NCI-H2029 (cell line): ENCODE results near the gene HIGD1A.
"Not testable (repeated sequence)": the region's sequence is repeated elsewhere in the genome, so short reads cannot be mapped to it uniquely, and the experiment has no call there.

Source experiments
- DNase-seq: peaks from one replicate; lab custom pipeline; 2025; lab: John Stamatoyannopoulos, UW

HIGD1A gene

GRCh38 chr3:42829083-42829627 lies 24.9 kb upstream of the HIGD1A start:
- no peak for DNase-seq

DNA sequence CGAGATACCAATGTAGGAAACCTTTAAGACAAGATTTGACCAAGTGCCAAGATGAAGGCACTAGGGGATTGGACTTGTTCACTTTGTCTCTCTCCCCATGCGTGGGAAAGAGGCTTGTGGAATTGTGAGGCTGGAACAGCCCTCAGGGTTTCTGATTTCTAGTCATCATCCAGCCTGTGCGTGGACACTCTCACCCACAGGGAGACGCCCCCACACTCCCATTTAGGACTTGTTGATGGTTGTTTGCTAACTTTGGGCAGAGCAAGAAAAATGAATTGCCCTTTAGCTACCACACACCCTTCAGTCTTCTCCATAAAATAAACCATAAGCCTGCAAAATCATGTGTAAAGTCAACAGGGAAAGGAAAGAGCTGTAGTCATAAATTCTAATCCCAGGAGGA lies 23.4 kb upstream of the HIGD1A start:
- DNase-seq = no peak

DNA sequence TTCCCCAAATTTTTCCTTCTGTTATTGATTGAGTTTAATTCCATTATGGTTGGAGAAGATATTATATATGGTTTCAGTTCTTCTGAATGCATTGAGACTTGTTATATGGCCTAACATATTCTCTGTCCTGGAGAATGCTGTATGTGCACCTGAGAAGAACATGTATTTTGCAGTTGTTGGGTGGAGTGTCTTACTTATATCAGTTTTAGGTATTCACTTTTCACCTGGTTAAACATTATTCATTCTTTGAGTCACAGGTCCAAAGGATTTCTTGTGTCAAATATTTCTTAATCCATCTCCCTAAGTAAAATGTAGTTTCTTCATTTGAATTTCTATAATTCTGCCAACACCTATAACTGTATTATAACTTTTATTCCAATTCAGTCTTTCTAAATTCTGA lies 22.7 kb upstream of the HIGD1A start:
- DNase-seq = no peak

- DNase-seq = no peak
Observed at GRCh38 chr3:42826141-42826540, 21.9 kb upstream of the HIGD1A start.

DNA sequence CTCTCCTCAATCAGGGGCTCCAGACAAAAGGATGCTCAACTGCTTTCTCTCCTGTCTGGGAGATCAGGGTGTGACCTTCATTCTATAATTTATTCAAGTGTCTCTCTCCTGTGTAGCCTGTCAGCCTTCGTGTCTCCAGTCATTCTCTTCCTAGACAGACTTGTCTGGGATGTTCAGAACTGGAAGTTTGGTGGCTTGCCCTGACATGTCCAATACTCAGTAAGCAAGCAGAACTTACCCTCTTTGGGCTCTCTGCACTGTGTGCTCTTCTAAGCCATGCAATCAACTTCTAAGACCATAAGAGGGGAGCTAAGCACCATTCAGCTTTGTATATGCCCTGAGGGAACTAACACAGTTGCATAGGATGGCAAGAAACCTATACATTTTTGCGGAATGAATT lies 19.1 kb upstream of the HIGD1A start:
- no peak for DNase-seq

- DNase-seq = no peak
Observed at GRCh38 chr3:42822828-42823227, 18.5 kb upstream of the HIGD1A start.

GRCh38 chr3:42820746-42821051 lies 16.4 kb upstream of the HIGD1A start:
- no peak for DNase-seq

DNA sequence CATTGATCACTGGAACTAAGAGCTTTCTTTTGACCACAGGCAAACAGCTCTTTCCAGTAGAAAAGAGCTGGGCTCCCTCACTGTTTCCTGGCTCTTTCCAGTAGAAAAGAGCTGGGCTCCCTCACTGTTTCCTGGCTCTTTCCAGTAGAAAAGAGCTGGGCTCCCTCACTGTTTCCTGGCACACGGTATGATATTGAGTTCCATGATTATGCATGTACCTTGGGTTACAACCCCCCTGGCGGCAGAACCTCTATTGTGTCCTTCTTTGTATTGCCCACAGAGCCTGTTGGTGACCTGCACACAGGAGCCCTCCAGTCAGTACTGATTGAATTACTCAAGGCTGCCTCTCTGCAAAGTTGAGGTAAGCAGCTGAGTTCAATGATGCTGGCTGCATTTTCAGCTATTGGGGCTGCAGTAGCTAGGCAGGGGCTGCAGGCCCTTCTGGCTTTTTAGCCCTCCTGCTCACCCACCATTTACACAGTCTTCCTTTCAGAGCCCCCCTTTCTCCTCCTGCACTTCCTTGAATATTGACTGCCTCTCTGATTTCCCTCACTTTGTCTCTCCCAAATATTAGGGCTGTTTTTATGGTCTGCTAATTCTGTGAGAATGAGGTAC lies 15.2 kb upstream of the HIGD1A start:
- peak; percentile 89 for DNase-seq

GRCh38 chr3:42815826-42816225 lies 11.5 kb upstream of the HIGD1A start:
- DNase-seq = no peak

- no peak for DNase-seq
Observed at GRCh38 chr3:42814914-42815507, 10.7 kb upstream of the HIGD1A start.

DNA sequence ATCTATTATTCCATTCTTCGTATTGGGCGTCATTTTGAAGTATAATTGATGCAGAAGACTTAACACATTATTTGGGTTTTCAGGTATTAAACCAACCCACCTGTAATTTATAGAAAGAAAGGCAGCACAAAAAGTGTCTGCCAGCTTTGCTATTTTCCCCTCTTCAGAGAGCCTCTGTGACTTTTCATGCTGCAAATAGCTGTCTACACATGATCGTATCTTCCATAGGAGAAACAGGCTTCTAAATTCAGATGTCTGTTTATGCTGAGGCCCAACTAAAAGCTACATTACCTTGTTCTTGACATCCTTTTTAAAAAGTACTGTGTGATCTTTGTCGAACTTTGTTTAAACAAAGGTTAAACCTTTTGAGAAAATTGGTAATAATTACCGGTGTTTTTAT lies 10.0 kb upstream of the HIGD1A start:
- DNase-seq = no peak

GRCh38 chr3:42811118-42811883 lies 7.0 kb upstream of the HIGD1A start:
- not testable (repeated sequence) for DNase-seq

DNA sequence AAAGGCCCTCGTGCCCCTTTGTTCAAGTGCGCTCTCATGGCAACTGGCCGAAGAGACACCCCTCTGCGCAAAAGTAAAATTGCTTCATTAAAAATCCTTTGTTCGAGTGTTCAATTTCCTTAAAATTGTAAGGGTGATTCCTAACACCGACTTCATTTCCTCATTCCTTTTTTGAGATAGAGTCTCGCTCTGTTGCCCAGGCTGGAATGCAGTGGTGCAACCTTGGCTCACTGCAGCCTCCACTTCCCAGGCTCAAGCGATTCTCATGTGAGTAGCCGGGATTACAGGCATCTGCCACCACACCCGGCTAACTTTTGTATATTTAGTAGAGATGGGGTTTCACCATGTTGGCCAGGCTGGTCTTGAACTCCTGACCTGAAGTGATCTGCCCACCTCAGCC lies 6.4 kb upstream of the HIGD1A start:
- not testable (repeated sequence) for DNase-seq

DNA sequence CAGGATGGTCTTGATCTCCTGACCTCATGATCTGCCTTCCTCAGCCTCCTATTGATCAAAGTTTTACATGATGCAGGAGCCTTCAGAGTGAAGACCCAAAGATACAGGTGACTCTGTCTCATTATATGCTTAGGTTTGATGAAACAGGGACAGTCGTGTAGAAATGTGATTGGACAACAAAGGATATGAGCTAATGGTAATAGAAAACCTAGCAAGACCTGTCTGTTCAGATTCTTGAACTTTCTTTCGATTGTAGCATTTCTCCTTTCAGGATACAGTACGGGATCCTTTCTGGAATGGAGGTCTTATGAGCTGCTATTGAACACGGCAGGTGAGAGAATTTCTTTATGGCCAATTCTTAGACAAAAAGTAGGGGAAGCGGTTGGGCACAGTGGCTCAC lies 4.9 kb upstream of the HIGD1A start, which contains the start of gene ACKR2:
ACKR2 (plus strand) TSS at position 244 of the 400 bp plus-strand sequence. CDS start 55,058 bp downstream, outside the sequence.
- no peak for DNase-seq

- DNase-seq = no peak
Observed at GRCh38 chr3:42807929-42808328, 3.6 kb upstream of the HIGD1A start.

GRCh38 chr3:42805141-42805821 lies 991 bp upstream of the HIGD1A start:
- no peak for DNase-seq

DNA sequence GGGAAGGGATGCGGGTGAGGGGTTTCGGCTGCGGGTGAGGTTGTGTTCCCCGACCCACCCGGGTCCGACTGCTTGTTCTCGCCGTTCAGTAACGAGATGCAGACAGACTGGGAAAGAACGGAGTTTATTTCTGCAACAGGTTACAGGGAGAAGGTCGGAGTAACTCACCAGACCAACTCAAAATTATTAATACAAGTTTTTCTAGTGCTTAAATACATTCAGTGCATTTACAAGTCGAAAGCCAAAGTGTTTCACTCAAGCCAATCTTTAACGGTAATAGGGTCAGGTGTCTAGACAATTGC lies 492 bp upstream of the HIGD1A start:
- DNase-seq = no peak

DNA sequence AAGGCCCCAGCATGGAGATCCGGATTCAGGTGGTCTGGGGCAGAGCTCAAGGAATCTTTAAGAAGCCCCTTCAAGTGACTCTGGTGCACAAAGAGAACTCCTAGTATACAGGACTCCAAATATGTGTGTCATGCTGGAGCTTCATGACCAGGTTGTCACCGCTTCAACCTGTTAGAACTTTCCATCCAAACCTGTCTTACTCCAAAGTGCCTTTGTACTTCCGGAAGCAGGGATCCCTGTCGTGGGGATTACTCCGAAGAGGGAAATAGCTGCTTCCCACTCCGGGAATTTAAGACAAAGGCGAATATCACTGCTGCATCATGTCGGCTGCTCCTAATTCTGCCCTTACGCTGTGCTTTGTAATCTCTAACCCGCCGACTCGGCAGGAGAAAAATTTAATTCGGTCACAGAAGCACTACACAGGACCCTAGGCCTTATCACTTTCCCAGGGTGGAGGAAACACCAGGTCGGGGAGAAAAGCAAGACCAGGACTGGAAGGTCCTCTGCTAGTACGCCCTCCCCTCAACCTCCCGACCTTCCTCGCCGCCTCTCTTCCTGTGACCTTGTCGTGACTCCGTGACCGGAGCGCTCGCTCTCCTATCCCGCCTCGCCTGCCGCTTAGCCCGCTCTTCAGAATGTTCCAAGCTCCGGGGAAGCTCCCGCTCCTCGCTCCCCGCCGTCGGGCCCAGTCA lies 730 bp downstream of the HIGD1A start:
- peak; percentile 45 for DNase-seq

- DNase-seq = no peak
Observed at GRCh38 chr3:42802876-42803413, 1.3 kb downstream of the HIGD1A start.

DNA sequence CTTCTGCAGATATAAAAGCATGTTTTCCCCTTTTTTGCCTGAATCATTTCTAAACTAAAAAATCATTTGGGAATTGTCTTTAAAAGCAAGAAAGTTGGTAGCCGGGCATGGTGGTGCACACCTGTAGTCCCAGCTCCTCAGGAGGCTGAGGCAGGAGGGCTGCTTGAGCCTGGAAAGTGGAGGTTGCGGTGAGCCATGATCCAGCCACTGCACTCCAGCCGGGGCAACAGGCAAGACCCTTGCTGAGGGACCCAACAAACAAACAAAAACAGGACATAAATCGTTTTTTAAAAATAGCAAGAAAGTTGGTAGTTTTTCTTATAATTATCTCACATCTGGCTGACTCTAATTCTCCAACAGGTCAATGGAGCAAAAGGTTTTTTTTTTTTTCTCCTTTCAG lies 2.5 kb downstream of the HIGD1A start:
- DNase-seq = no peak

DNA sequence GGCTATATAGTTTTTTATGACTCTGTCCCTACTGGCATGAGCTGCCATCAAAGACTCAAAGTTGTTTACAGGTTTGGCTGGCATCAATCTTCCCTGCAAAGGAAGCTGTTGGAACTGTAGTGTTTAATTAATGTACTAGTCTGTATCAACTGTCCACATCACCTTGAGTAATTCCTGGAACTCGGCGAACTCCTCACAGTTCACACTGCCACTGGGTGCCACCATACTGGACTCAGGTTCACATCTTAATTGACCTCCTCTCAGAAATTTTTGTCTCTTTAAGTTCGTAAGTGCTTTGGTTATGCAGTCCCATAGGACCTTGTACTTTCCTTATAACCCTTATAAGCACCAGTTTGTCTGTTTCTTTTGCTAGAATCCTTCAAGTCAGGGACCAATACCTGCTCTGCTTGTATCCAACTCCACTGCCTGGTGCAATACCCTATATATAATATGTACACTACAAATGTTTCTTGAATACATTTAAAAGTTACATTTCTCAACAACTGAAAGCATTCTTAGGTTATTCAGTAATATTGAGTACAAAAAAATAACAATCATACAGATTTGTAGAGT lies 3.2 kb downstream of the HIGD1A start:
- DNase-seq = no peak

GRCh38 chr3:42800251-42800650 lies 4.0 kb downstream of the HIGD1A start:
- DNase-seq = no peak
